ENCODE measurements around the gene SUFU.

The SUFU gene

DNA sequence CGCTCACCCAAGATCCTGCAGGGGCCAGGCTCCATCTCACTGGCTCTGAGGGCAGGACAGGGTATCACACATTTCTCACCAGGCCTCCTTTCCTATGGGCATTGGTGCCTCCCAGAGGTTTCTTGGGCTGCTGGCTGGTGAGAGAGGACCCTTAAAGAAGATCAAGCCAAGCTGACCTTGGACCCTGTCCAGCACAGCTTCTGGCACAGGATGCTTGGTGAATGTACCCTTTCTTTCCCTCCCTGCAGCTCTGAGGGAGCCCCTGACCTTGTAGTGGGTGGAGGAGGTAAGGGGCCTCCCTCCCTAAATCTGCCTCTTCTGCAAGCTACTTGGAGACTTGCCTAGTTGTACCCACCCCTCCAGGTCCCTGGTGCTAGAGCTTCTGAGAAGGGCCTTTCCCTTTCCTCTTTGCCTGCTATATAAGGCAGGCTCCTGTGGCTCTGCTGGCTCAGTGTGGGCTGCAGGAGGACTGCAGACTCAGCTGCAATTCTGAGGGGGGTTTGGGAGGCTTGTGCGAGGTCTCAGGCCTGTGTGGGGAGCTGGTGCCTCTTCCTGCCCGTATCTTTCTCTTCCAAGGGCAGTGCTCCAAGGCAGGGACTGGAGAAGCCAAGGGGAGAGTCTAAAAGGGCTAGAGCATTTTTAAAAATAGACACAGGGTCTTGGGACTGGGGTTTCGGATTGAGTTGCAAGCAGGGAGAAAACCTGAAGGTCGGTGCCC is 128.8 kb downstream of the SUFU start:
- H3K27me3 ChIP-seq (ENCODE audit: control insufficient read depth in 3 of 3, insufficient read depth in 3 of 3, low read depth in 1 of 3, low read length in 3 of 3): no peaks in the 10 kb centered on the region
- no peak overlapping the region for H2BK5ac ChIP-seq (ENCODE audit: low read length)
- no peak overlapping the region for H3K23ac ChIP-seq (ENCODE audit: low read depth, low read length, poor library complexity)
- no peak overlapping the region for H3K14ac ChIP-seq (ENCODE audit: low read length)
- peaks cover 42 to 62% of the 10 kb centered on the region in 2 donors for H3K4me1 ChIP-seq (ENCODE audit: control insufficient read depth in 2 of 2, insufficient read depth in 1 of 2, low read depth in 1 of 2, low read length in 2 of 2)
- H3K18ac ChIP-seq (ENCODE audit: low read length): no peak overlapping the region
- H3K4me2 ChIP-seq (ENCODE audit: insufficient read depth, low read length, poor library complexity, severe bottlenecking): no peak overlapping the region
- H2AFZ ChIP-seq (ENCODE audit: low read length): no peak overlapping the region
- no peak overlapping the region for H3K4ac ChIP-seq (ENCODE audit: low read length)
- no CpG with 5 or more reads among the region's 5 CpGs for WGBS, 2 donors (ENCODE audit: extremely low coverage in 2 of 2, insufficient read length in 2 of 2, insufficient replicate concordance in 1 of 2)
- H3K9me3 ChIP-seq (replicated peaks in 1 of 2; ENCODE audit: control insufficient read depth in 2 of 2, insufficient read depth in 1 of 2, low read depth in 1 of 2, low read length in 2 of 2): no peaks in the 10 kb centered on the region
- no peak overlapping the region for H3K9ac ChIP-seq (ENCODE audit: low read depth, low read length, poor library complexity)
- H2BK120ac ChIP-seq (ENCODE audit: low read depth, low read length): no peak overlapping the region
- peaks cover 13 to 23% of the 10 kb centered on the region in 2 donors for H3K36me3 ChIP-seq (replicated peaks in 1 of 2; ENCODE audit: control insufficient read depth in 2 of 2, insufficient read depth in 2 of 2, low read length in 2 of 2)
- no peak overlapping the region for H2BK12ac ChIP-seq (ENCODE audit: low read length)
- no peaks in the 10 kb centered on the region for H3K79me1 ChIP-seq (ENCODE audit: low read depth, low read length)
- H3K27ac ChIP-seq (replicated peaks; ENCODE audit: low read length): no peak overlapping the region
- DNase-seq (ENCODE audit: low spot score): no peak
- H2AK5ac ChIP-seq (ENCODE audit: low read depth, low read length): no peak overlapping the region
- no peak overlapping the region for H3K4me3 ChIP-seq (ENCODE audit: low read length in 2 of 2)
- no peak overlapping the region for H4K91ac ChIP-seq (ENCODE audit: low read depth, low read length, poor library complexity)
- no peak overlapping the region for H4K8ac ChIP-seq (ENCODE audit: low read depth, low read length)
- H2BK15ac ChIP-seq (ENCODE audit: low read length): peak overlapping the region; percentile 34

DNA sequence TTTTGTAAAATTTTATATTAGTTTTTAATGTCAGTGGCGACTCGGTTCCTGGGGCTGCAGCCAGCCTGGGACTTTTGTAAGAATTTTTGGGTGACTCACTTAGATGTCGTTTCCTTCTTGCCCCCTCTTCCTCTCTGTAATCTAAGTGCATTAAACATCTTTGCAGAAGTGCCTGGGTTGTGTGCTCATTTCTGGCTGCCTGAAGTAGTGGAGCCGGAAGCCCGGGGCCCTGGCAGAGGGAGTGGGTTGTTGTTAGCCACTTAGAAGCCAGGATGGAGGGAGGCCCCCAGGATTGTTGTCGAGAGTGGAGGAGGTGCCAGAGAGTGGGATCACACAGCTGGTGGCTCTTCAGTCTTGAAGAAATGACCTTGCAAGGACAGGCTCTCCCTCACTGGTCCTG is 129.5 kb downstream of the SUFU start:
- no peak overlapping the region for H2AFZ ChIP-seq (ENCODE audit: low read length)
- H3K14ac ChIP-seq (ENCODE audit: low read length): no peak overlapping the region
- no peak overlapping the region for H3K18ac ChIP-seq (ENCODE audit: low read length)
- H3K9ac ChIP-seq (ENCODE audit: low read depth, low read length, poor library complexity): peak overlapping the region; percentile 9
- H3K79me1 ChIP-seq (ENCODE audit: low read depth, low read length): no peaks in the 10 kb centered on the region
- H2BK12ac ChIP-seq (ENCODE audit: low read length): no peak overlapping the region
- H3K9me3 ChIP-seq (replicated peaks in 1 of 2; ENCODE audit: control insufficient read depth in 2 of 2, insufficient read depth in 1 of 2, low read depth in 1 of 2, low read length in 2 of 2): no peaks in the 10 kb centered on the region
- no peak overlapping the region for H2AK5ac ChIP-seq (ENCODE audit: low read depth, low read length)
- H4K8ac ChIP-seq (ENCODE audit: low read depth, low read length): no peak overlapping the region
- H3K4me3 ChIP-seq (ENCODE audit: low read length in 2 of 2): no peak overlapping the region
- H4K91ac ChIP-seq (ENCODE audit: low read depth, low read length, poor library complexity): no peak overlapping the region
- H2BK120ac ChIP-seq (ENCODE audit: low read depth, low read length): no peak overlapping the region
- H2BK15ac ChIP-seq (ENCODE audit: low read length): no peak overlapping the region
- H3K4me2 ChIP-seq (ENCODE audit: insufficient read depth, low read length, poor library complexity, severe bottlenecking): no peak overlapping the region
- H3K23ac ChIP-seq (ENCODE audit: low read depth, low read length, poor library complexity): peak overlapping the region; percentile 40
- H3K27ac ChIP-seq (replicated peaks; ENCODE audit: low read length): no peak overlapping the region
- DNase-seq (ENCODE audit: low spot score): no peak
- H3K4ac ChIP-seq (ENCODE audit: low read length): no peak overlapping the region
- no peaks in the 10 kb centered on the region for H3K27me3 ChIP-seq (ENCODE audit: control insufficient read depth in 3 of 3, insufficient read depth in 3 of 3, low read depth in 1 of 3, low read length in 3 of 3)
- no CpG with 5 or more reads among the region's 6 CpGs for WGBS, 2 donors (ENCODE audit: extremely low coverage in 2 of 2, insufficient read length in 2 of 2, insufficient replicate concordance in 1 of 2)
- H2BK5ac ChIP-seq (ENCODE audit: low read length): no peak overlapping the region
- peaks cover 13 to 23% of the 10 kb centered on the region in 2 donors for H3K36me3 ChIP-seq (replicated peaks in 1 of 2; ENCODE audit: control insufficient read depth in 2 of 2, insufficient read depth in 2 of 2, low read length in 2 of 2)
- peaks cover 36 to 54% of the 10 kb centered on the region in 2 donors for H3K4me1 ChIP-seq (ENCODE audit: control insufficient read depth in 2 of 2, insufficient read depth in 1 of 2, low read depth in 1 of 2, low read length in 2 of 2)

DNA sequence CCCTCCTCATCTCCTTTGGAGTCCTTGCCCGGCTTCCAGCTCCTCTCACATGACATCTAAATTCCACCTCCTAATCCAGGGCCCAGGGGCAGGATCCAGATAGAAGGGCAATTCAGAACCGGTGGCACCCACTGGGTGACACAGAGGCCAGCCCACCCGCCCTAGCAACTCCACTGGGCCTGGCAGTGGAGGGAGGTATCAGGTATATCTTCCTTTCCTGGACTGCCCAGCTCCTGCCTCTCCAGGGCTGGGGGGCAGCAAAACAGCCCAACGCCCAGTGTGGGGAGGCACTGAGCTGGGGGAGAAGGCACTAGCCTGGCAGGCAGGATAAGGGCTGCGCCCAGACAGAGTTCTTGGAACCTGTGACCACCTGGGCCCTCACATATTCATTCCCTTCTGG is 130.1 kb downstream of the SUFU start:
- Histone ChIP-seq H3K14ac (ENCODE audit: low read length) (no peak overlapping the region), H3K4me3 (ENCODE audit: low read length in 2 of 2) (no peak overlapping the region), H3K18ac (ENCODE audit: low read length) (peak overlapping the region; percentile 62), H3K9ac (ENCODE audit: low read depth, low read length, poor library complexity) (no peak overlapping the region), H2BK5ac (ENCODE audit: low read length) (no peak overlapping the region), H2BK12ac (ENCODE audit: low read length) (no peak overlapping the region), H3K4ac (ENCODE audit: low read length) (peak overlapping the region; percentile 10), H3K27me3 (ENCODE audit: control insufficient read depth in 3 of 3, insufficient read depth in 3 of 3, low read depth in 1 of 3, low read length in 3 of 3) (no peaks in the 10 kb centered on the region), H3K4me2 (ENCODE audit: insufficient read depth, low read length, poor library complexity, severe bottlenecking) (no peak overlapping the region), H2BK15ac (ENCODE audit: low read length) (no peak overlapping the region), H3K23ac (ENCODE audit: low read depth, low read length, poor library complexity) (peak overlapping the region; percentile 40), H3K27ac (replicated peaks; ENCODE audit: low read length) (no peak overlapping the region), H3K9me3 (replicated peaks in 1 of 2; ENCODE audit: control insufficient read depth in 2 of 2, insufficient read depth in 1 of 2, low read depth in 1 of 2, low read length in 2 of 2) (no peaks in the 10 kb centered on the region), H2AK5ac (ENCODE audit: low read depth, low read length) (peak overlapping the region; percentile 74), H3K4me1 (ENCODE audit: control insufficient read depth in 2 of 2, insufficient read depth in 1 of 2, low read depth in 1 of 2, low read length in 2 of 2) (peaks cover 33 to 51% of the 10 kb centered on the region in 2 donors), H2BK120ac (ENCODE audit: low read depth, low read length) (no peak overlapping the region), H3K79me1 (ENCODE audit: low read depth, low read length) (no peaks in the 10 kb centered on the region), H4K91ac (ENCODE audit: low read depth, low read length, poor library complexity) (no peak overlapping the region), H2AFZ (ENCODE audit: low read length) (no peak overlapping the region), H4K8ac (ENCODE audit: low read depth, low read length) (no peak overlapping the region), H3K36me3 (replicated peaks in 1 of 2; ENCODE audit: control insufficient read depth in 2 of 2, insufficient read depth in 2 of 2, low read length in 2 of 2) (peaks cover 13 to 23% of the 10 kb centered on the region in 2 donors)
- no CpG with 5 or more reads among the region's 5 CpGs for WGBS, 2 donors (ENCODE audit: extremely low coverage in 2 of 2, insufficient read length in 2 of 2, insufficient replicate concordance in 1 of 2)
- no peak for DNase-seq (ENCODE audit: low spot score)

DNA sequence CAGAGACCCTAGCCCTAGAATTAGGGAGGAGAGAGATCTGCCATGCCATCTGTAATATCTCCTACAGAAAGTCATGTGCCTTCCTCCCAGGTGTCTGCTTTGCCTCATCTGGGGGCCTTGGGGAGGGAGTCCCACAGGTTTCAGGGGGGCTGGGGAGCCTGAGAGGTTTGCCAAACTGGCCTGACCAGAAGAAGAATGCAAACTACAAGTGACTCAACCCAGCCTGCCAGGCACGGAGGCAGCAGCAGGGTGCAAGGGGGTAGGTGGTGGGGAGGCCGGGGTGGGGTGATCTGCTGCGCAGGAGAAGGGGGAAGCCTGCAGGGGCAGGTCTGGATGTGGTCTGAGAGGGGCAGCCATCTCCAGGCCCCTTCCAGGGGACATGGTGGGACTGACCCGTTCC is 130.9 kb downstream of the SUFU start:
- Histone ChIP-seq H3K4ac (ENCODE audit: low read length) (no peak overlapping the region), H3K4me2 (ENCODE audit: insufficient read depth, low read length, poor library complexity, severe bottlenecking) (no peak overlapping the region), H2BK15ac (ENCODE audit: low read length) (no peak overlapping the region), H3K23ac (ENCODE audit: low read depth, low read length, poor library complexity) (no peak overlapping the region), H3K36me3 (replicated peaks in 1 of 2; ENCODE audit: control insufficient read depth in 2 of 2, insufficient read depth in 2 of 2, low read length in 2 of 2) (peaks cover 13 to 23% of the 10 kb centered on the region in 2 donors), H2AFZ (ENCODE audit: low read length) (no peak overlapping the region), H3K14ac (ENCODE audit: low read length) (no peak overlapping the region), H3K18ac (ENCODE audit: low read length) (no peak overlapping the region), H3K4me1 (ENCODE audit: control insufficient read depth in 2 of 2, insufficient read depth in 1 of 2, low read depth in 1 of 2, low read length in 2 of 2) (peaks cover 27 to 44% of the 10 kb centered on the region in 2 donors), H2BK12ac (ENCODE audit: low read length) (no peak overlapping the region), H3K4me3 (ENCODE audit: low read length in 2 of 2) (no peak overlapping the region), H3K9ac (ENCODE audit: low read depth, low read length, poor library complexity) (no peak overlapping the region), H3K27ac (replicated peaks; ENCODE audit: low read length) (no peak overlapping the region), H2BK120ac (ENCODE audit: low read depth, low read length) (no peak overlapping the region), H2AK5ac (ENCODE audit: low read depth, low read length) (no peak overlapping the region), H3K9me3 (replicated peaks in 1 of 2; ENCODE audit: control insufficient read depth in 2 of 2, insufficient read depth in 1 of 2, low read depth in 1 of 2, low read length in 2 of 2) (no peaks in the 10 kb centered on the region), H4K91ac (ENCODE audit: low read depth, low read length, poor library complexity) (no peak overlapping the region), H2BK5ac (ENCODE audit: low read length) (no peak overlapping the region), H3K27me3 (ENCODE audit: control insufficient read depth in 3 of 3, insufficient read depth in 3 of 3, low read depth in 1 of 3, low read length in 3 of 3) (no peaks in the 10 kb centered on the region), H4K8ac (ENCODE audit: low read depth, low read length) (no peak overlapping the region), H3K79me1 (ENCODE audit: low read depth, low read length) (no peaks in the 10 kb centered on the region)
- no CpG with 5 or more reads among the region's 4 CpGs for WGBS, 2 donors (ENCODE audit: extremely low coverage in 2 of 2, insufficient read length in 2 of 2, insufficient replicate concordance in 1 of 2)
- no peak for DNase-seq (ENCODE audit: low spot score)
